Measurements from ENCODE around the gene SCN4B. TPM values are rescaled to one million over a fixed set of nuclear protein-coding genes. Genes with fewer than 3 reads are reported as not detected.

SCN4B gene
- total RNA-seq, 2 experiments from 2014 or later = not detected

DNA sequence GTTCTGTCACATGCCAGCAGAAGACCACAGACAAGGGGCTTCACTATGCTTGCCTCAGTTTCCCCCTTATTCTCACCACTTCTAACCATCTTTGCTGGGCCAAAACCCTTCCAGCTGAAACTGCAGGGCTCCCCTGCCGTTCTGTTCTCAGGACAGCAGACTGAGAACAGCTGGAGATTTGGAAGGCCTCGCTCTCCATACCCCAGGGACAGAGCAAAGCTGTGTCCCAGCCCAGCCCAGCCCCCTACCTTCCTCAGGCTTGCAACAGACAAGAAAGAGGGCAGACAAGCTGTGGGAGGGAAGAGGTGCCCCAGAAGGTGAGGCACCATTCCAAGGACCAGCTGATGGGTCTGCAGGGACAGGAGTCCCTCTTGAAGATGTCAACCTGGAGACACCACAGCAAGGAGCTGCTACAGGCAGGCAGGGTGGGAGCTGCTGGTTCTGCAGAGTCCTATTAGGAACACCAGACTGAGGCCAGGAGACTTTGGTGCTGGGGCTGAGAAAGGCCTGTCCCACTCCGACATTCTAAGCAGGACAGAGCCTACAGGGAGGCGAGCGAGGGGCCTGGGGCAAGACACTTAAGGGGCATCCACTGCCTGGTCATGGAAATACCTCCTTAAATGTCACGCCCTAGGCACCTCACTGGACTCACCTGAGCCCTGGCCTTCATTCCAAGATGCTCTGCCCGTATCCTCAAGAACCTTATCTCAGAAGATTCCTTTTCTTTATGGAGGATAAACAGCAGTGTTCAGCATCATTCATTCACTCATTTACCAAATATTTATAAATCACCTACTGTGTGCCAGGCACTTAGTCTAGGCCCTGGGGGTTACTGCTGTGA lies 16.9 kb upstream of the SCN4B start:
- Histone ChIP-seq H3K9me3 (ENCODE audit: control insufficient read depth in 1 of 2, insufficient read depth in 1 of 2, low read length in 2 of 2) (no peaks in the 10 kb centered on the region), H3K27me3 (ENCODE audit: control insufficient read depth in 1 of 2, insufficient read depth in 2 of 2, low read length in 2 of 2) (peaks cover 0 to 2% of the 10 kb centered on the region in 2 experiments), H3K27ac (ENCODE audit: low read depth in 1 of 2, low read length in 2 of 2) (no peak overlapping the region), H3K4me3 (ENCODE audit: low read length) (no peak overlapping the region), H3K4me1 (ENCODE audit: insufficient read depth, low read length) (peaks cover 8% of the 10 kb centered on the region), H3K36me3 (ENCODE audit: insufficient read depth, low read length) (no peaks in the 10 kb centered on the region)
- Mint-ChIP-seq H3K36me3 (ENCODE audit: low read depth) (no peaks in the 10 kb centered on the region), H3K4me1 (ENCODE audit: low read depth) (peaks cover 5% of the 10 kb centered on the region), H3K27ac (no peak overlapping the region), H3K9me3 (no peaks in the 10 kb centered on the region), H3K27me3 (peaks cover 7% of the 10 kb centered on the region), H3K4me3 (no peak overlapping the region)
- ATAC-seq (ENCODE audit: poor library complexity) (no peak), DNase-seq (no peak)
- ChIA-PET POLR2A (no interaction called here), CTCF (no interaction called here)
- TF ChIP-seq, protein P1, sequence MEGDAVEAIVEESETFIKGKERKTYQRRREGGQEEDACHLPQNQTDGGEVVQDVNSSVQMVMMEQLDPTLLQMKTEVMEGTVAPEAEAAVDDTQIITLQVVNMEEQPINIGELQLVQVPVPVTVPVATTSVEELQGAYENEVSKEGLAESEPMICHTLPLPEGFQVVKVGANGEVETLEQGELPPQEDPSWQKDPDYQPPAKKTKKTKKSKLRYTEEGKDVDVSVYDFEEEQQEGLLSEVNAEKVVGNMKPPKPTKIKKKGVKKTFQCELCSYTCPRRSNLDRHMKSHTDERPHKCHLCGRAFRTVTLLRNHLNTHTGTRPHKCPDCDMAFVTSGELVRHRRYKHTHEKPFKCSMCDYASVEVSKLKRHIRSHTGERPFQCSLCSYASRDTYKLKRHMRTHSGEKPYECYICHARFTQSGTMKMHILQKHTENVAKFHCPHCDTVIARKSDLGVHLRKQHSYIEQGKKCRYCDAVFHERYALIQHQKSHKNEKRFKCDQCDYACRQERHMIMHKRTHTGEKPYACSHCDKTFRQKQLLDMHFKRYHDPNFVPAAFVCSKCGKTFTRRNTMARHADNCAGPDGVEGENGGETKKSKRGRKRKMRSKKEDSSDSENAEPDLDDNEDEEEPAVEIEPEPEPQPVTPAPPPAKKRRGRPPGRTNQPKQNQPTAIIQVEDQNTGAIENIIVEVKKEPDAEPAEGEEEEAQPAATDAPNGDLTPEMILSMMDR (IDR thresholded peaks at IDR 0.05) = no peak
- intact Hi-C loops (cut with DNase I, micrococcal nuclease) = loop anchor here (5.0 to 10.0 kb wide), 3 partner anchors 325 to 742 kb away; no protein-coding TSS in a partner anchor

DNA sequence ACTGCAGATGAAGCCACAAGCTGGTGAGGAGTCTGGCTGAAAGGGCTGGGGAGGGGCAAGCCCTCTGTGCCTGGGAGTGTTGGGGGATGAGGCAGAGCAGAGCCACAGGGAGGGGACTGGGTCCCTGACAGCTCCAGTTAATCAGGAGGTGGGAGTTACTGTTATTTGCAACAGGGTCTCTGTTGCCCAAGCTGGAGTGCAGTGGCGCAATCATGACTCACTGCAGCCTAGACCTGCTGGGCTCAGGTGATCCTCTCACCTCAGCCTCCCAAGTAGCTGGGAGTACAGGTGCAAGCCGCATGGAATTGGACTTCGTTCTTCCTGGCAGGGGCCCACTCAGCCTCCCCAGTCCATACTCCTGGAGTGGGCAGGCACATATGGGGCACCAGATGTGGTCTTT lies 16.1 kb upstream of the SCN4B start:
- Histone ChIP-seq H3K4me3 (ENCODE audit: low read length) (no peak overlapping the region), H3K36me3 (ENCODE audit: insufficient read depth, low read length) (no peaks in the 10 kb centered on the region), H3K9me3 (ENCODE audit: control insufficient read depth in 1 of 2, insufficient read depth in 1 of 2, low read length in 2 of 2) (no peaks in the 10 kb centered on the region), H3K4me1 (ENCODE audit: insufficient read depth, low read length) (peaks cover 8% of the 10 kb centered on the region), H3K27me3 (ENCODE audit: control insufficient read depth in 1 of 2, insufficient read depth in 2 of 2, low read length in 2 of 2) (peaks cover 0 to 2% of the 10 kb centered on the region in 2 experiments), H3K27ac (ENCODE audit: low read depth in 1 of 2, low read length in 2 of 2) (no peak overlapping the region)
- Mint-ChIP-seq H3K27ac (no peak overlapping the region), H3K9me3 (no peaks in the 10 kb centered on the region), H3K4me3 (no peak overlapping the region), H3K4me1 (ENCODE audit: low read depth) (peaks cover 5% of the 10 kb centered on the region), H3K36me3 (ENCODE audit: low read depth) (no peaks in the 10 kb centered on the region), H3K27me3 (peaks cover 9% of the 10 kb centered on the region)
- intact Hi-C loops (cut with DNase I, micrococcal nuclease) = no loop called here
- no peak for ATAC-seq (ENCODE audit: poor library complexity)
- DNase-seq = no peak
- TF ChIP-seq, protein P1 (IDR thresholded peaks at IDR 0.05) = no peak
- CTCF ChIA-PET = no interaction called here
- POLR2A ChIA-PET = no interaction called here

GRCh38 chr11:118168316-118168715 lies 15.7 kb upstream of the SCN4B start:
- ChIA-PET POLR2A (no interaction called here), CTCF (no interaction called here)
- Mint-ChIP-seq H3K4me1 (ENCODE audit: low read depth) (peaks cover 5% of the 10 kb centered on the region), H3K27ac (no peak overlapping the region), H3K36me3 (ENCODE audit: low read depth) (no peaks in the 10 kb centered on the region), H3K4me3 (no peak overlapping the region), H3K27me3 (peaks cover 6% of the 10 kb centered on the region), H3K9me3 (no peaks in the 10 kb centered on the region)
- TF ChIP-seq, protein P1 (IDR thresholded peaks at IDR 0.05) = no peak
- DNase-seq = no peak
- Histone ChIP-seq H3K4me1 (ENCODE audit: insufficient read depth, low read length) (peaks cover 8% of the 10 kb centered on the region), H3K27ac (ENCODE audit: low read depth in 1 of 2, low read length in 2 of 2) (no peak overlapping the region), H3K27me3 (ENCODE audit: control insufficient read depth in 1 of 2, insufficient read depth in 2 of 2, low read length in 2 of 2) (peaks cover 2% of the 10 kb centered on the region in 2 experiments), H3K9me3 (ENCODE audit: control insufficient read depth in 1 of 2, insufficient read depth in 1 of 2, low read length in 2 of 2) (no peaks in the 10 kb centered on the region), H3K4me3 (ENCODE audit: low read length) (no peak overlapping the region), H3K36me3 (ENCODE audit: insufficient read depth, low read length) (no peaks in the 10 kb centered on the region)
- intact Hi-C loops (cut with DNase I, micrococcal nuclease) = no loop called here
- ATAC-seq (ENCODE audit: poor library complexity) = no peak
